H1 (cell line): ENCODE data around the gene PTF1A. TPM values are rescaled to one million over a fixed set of nuclear protein-coding genes. Genes with fewer than 3 reads are reported as not detected.

ENCODE experiments used
- CBX5 ChIP-seq: fragments of 300-800, 300-1000 bp; sonication (generic); IDR thresholded peaks from 2 replicates; pipeline ENCODE4 v1.7.1; 2016; ENCODE audit warnings: antibody characterized with exemption, low read length, low read depth
- CBX8 ChIP-seq: fragments of 300-800, 300-1000 bp; sonication (generic); IDR thresholded peaks from 2 replicates; pipeline ENCODE4 v1.7.1; 2016; ENCODE audit warnings: low read depth, low read length, borderline replicate concordance
- CEBPB ChIP-seq: IDR thresholded peaks from 2 replicates; pipeline ENCODE4 v1.6.1; 2012; ENCODE audit warnings: low read depth, low read length
- CREB1 ChIP-seq: IDR thresholded peaks from 2 replicates; pipeline ENCODE4 v1.6.1; 2012; ENCODE audit warnings: inconsistent platforms
- CTCF ChIP-seq, 3 experiments: IDR thresholded peaks; 1 replicate in 2 of 3; 2 replicates in 1 of 3; pipeline versions ENCODE4 v1.5.1 to v1.6.1; 2011; ENCODE audit warnings: low read length in 3 of 3, mild to moderate bottlenecking in 3 of 3, inconsistent platforms in 2 of 3, low read depth in 1 of 3, moderate library complexity in 1 of 3; ENCODE audit not compliant: insufficient read depth in 1 of 3; ENCODE audit errors: control extremely low read depth in 1 of 3
- EGR1 ChIP-seq: IDR thresholded peaks from 2 replicates; pipeline ENCODE4 v1.6.1; 2011; ENCODE audit warnings: low read depth, low read length, borderline replicate concordance
- EZH2 ChIP-seq: fragments of 200-600 bp; sonication (generic); IDR thresholded peaks from 2 replicates; pipeline ENCODE4 v1.7.1; 2012; ENCODE audit warnings: low read depth, mild to moderate bottlenecking, moderate library complexity, low read length, inconsistent platforms; ENCODE audit not compliant: severe bottlenecking
- FOSL1 ChIP-seq: IDR thresholded peaks from 2 replicates; pipeline ENCODE4 v1.6.1; 2011; ENCODE audit warnings: mild to moderate bottlenecking, low read depth, low read length, moderate library complexity; ENCODE audit not compliant: insufficient read depth
- HDAC2 ChIP-seq, 2 experiments: fragments of 300-600 bp in 1 of 2; sonication (generic) in 1 of 2; IDR thresholded peaks; 2 replicates each; pipeline ENCODE4 v1.6.1; 2011 to 2012; ENCODE audit warnings: low read depth in 2 of 2, low read length in 2 of 2, mild to moderate bottlenecking in 2 of 2, moderate library complexity in 2 of 2, borderline replicate concordance in 1 of 2, inconsistent platforms in 1 of 2
- HDAC6 ChIP-seq: IDR thresholded peaks from one replicate; pipeline ENCODE4 v1.7.1; 2012; ENCODE audit warnings: low read depth, mild to moderate bottlenecking, inconsistent platforms, low read length, moderate library complexity
- MAFK ChIP-seq: IDR thresholded peaks from 2 replicates; pipeline ENCODE4 v1.6.1; 2012; ENCODE audit warnings: low read depth, mild to moderate bottlenecking, improper control_type of control experiment, low read length
- NRF1 ChIP-seq: IDR thresholded peaks from 2 replicates; pipeline ENCODE4 v1.6.1; 2011; ENCODE audit warnings: mild to moderate bottlenecking, low read depth, low read length, improper control_type of control experiment
- POLR2AphosphoS5 ChIP-seq: IDR thresholded peaks from 2 replicates; pipeline ENCODE4 v1.6.1; 2011; ENCODE audit warnings: low read depth, low read length
- POU5F1 ChIP-seq: IDR thresholded peaks from 2 replicates; pipeline ENCODE4 v1.6.1; 2011; ENCODE audit warnings: low read depth, mild to moderate bottlenecking, low read length, moderate library complexity
- RNF2 ChIP-seq: fragments of 200-900, 300-1000 bp; sonication (generic); IDR thresholded peaks from 2 replicates; pipeline ENCODE4 v1.7.1; 2016; ENCODE audit warnings: borderline replicate concordance, low read depth, mild to moderate bottlenecking, antibody characterized with exemption, low read length; ENCODE audit not compliant: poor library complexity, severe bottlenecking; ENCODE audit errors: missing control alignments
- SAP30 ChIP-seq: fragments of 300-600 bp; sonication (generic); IDR thresholded peaks from 2 replicates; pipeline ENCODE4 v1.7.1; 2012; ENCODE audit warnings: low read length, moderate library complexity, mild to moderate bottlenecking, inconsistent platforms; ENCODE audit not compliant: insufficient read depth, insufficient replicate concordance
- SIRT6 ChIP-seq: IDR thresholded peaks from one replicate; pipeline ENCODE4 v1.7.1; 2012; ENCODE audit warnings: low read length, inconsistent platforms
- SIX5 ChIP-seq: IDR thresholded peaks from 2 replicates; pipeline ENCODE4 v1.6.1; 2011; ENCODE audit warnings: mild to moderate bottlenecking, low read depth, low read length
- SP2 ChIP-seq: IDR thresholded peaks from 2 replicates; pipeline ENCODE4 v1.6.1; 2012; ENCODE audit warnings: mild to moderate bottlenecking, low read length, inconsistent platforms
- SRF ChIP-seq: IDR thresholded peaks from 2 replicates; pipeline ENCODE4 v1.6.1; 2011; ENCODE audit warnings: mild to moderate bottlenecking, low read depth, low read length, moderate library complexity
- SUZ12 ChIP-seq: fragments of 200-600 bp; sonication (generic); IDR thresholded peaks from 2 replicates; pipeline ENCODE4 v1.6.1; 2012; ENCODE audit warnings: mild to moderate bottlenecking, inconsistent platforms, low read length, moderate library complexity, mixed read lengths
- TCF12 ChIP-seq: IDR thresholded peaks from 2 replicates; pipeline ENCODE4 v1.6.1; 2011; ENCODE audit warnings: low read depth, mild to moderate bottlenecking, low read length
- YY1 ChIP-seq: IDR thresholded peaks from 2 replicates; pipeline ENCODE4 v1.6.1; 2011; ENCODE audit warnings: low read depth, mild to moderate bottlenecking, low read length
- polyA plus RNA-seq, 7 experiments: library from polyadenylated mRNA; depleted of rRNA in 3 of 7; stranded (reverse) in 5 of 7; unstranded in 2 of 7; fragments of >200 nt in 5 of 7; fragments of 200-250 nt in 2 of 7; gene quantifications; 1 replicate in 5 of 7; 2 replicates in 1 of 7; 4 replicates in 1 of 7; pipeline versions ENCODE4 v1.2.1 to v1.2.3, GENCODE V29; 2011 to 2013; ENCODE audit warnings: missing spikeins in 2 of 7, mixed read lengths in 2 of 7
- total RNA-seq: library from RNA; stranded (reverse); fragmentation: NEBNext Ultra II Directional; extraction: Animal tissue kit (Norgen Biotek cat#: 25700); gene quantifications from 2 replicates; pipeline ENCODE4 v1.2.1, GENCODE V29; 2021

PTF1A gene
- total and polyA plus RNA-seq, 2 of the 8 experiments (the other 6 are each of a cell fraction or from before 2014, with no cell fraction given) = not detected

- TF ChIP-seq EZH2 (peak; percentile 68), HDAC2 (IDR thresholded peaks at IDR 0.05; ENCODE audit: borderline replicate concordance in 1 of 2, low read depth in 2 of 2, low read length in 2 of 2) (no peak), TCF12 (no peak), SIX5 (no peak), EGR1 (no peak), CREB1 (no peak), SUZ12 (peak; percentile 75; the same call in 1 of the 2 replicates), CEBPB (no peak), SAP30 (no peak), HDAC6 (no peak), FOSL1 (no peak), RNF2 (peak; percentile 62), SIRT6 (no peak), POU5F1 (no peak), SP2 (no peak), SRF (no peak), CBX8 (no peak), POLR2AphosphoS5 (no peak), MAFK (no peak), CBX5 (no peak), CTCF (IDR thresholded peaks at IDR 0.05; ENCODE audit: control extremely low read depth in 1 of 3, insufficient read depth in 1 of 3, low read depth in 1 of 3, low read length in 3 of 3) (no peak), YY1 (no peak), NRF1 (no peak)
These were observed 7.8 kb downstream of the PTF1A start (continued) for GRCh38 chr10:23199768-23200511.
